ENCODE measurements around the gene CDPF1.
"Not testable (repeated sequence)": the region's sequence is repeated elsewhere in the genome, so short reads cannot be mapped to it uniquely, and the experiment has no call there.

Gene CDPF1

GRCh38 chr22:46281866-46282678, 32.0 kb upstream of the CDPF1 start:
- DNase-seq (ENCODE audit: low read depth in 2 of 2) = no peak

- peak in 1 of 2 donors; percentile 41 for DNase-seq (ENCODE audit: low read depth in 2 of 2)
These were observed 31.0 kb upstream of the CDPF1 start for GRCh38 chr22:46280999-46281623.

- no peak for DNase-seq (ENCODE audit: low read depth in 2 of 2)
These were observed 30.1 kb upstream of the CDPF1 start for GRCh38 chr22:46280063-46280817.

- DNase-seq (ENCODE audit: low read depth in 2 of 2) = no peak
These were observed 28.9 kb upstream of the CDPF1 start for GRCh38 chr22:46278656-46279645.

- no peak for DNase-seq (ENCODE audit: low read depth in 2 of 2)
These were observed 26.5 kb upstream of the CDPF1 start for GRCh38 chr22:46276563-46276962.

GRCh38 chr22:46275455-46276122, 25.5 kb upstream of the CDPF1 start:
- DNase-seq (ENCODE audit: low read depth in 2 of 2) = no peak

GRCh38 chr22:46274381-46274780, 24.3 kb upstream of the CDPF1 start:
- DNase-seq (ENCODE audit: low read depth in 2 of 2) = no peak

GRCh38 chr22:46273432-46274148, 23.5 kb upstream of the CDPF1 start:
- no peak for DNase-seq (ENCODE audit: low read depth in 2 of 2)

GRCh38 chr22:46272762-46273431, 22.8 kb upstream of the CDPF1 start:
- no peak for DNase-seq (ENCODE audit: low read depth in 2 of 2)

- DNase-seq (ENCODE audit: low read depth in 2 of 2) = no peak
These were observed 22.1 kb upstream of the CDPF1 start for GRCh38 chr22:46272196-46272595.

GRCh38 chr22:46269564-46269963, 19.5 kb upstream of the CDPF1 start:
- DNase-seq (ENCODE audit: low read depth in 2 of 2) = no peak

GRCh38 chr22:46267431-46268279, 17.6 kb upstream of the CDPF1 start, which contains the start of gene TTC38:
Gene TTC38, plus strand, starts transcription at chr22:46268008. Its CDS starts 32 bp downstream, at chr22:46268040.
- no peak for DNase-seq (ENCODE audit: low read depth in 2 of 2)

- DNase-seq (ENCODE audit: low read depth in 2 of 2) = not testable (repeated sequence)
These were observed 15.5 kb upstream of the CDPF1 start for GRCh38 chr22:46265627-46266026.

GRCh38 chr22:46264520-46264919, 14.4 kb upstream of the CDPF1 start:
- DNase-seq (ENCODE audit: low read depth in 2 of 2) = not testable (repeated sequence)

- no peak for DNase-seq (ENCODE audit: low read depth in 2 of 2)
These were observed 13.1 kb upstream of the CDPF1 start, which contains the start of gene PKDREJ for GRCh38 chr22:46263216-46263590. Gene PKDREJ, minus strand, starts transcription at chr22:46263343. Its CDS starts 21 bp downstream, at chr22:46263322.

- DNase-seq (ENCODE audit: low read depth in 2 of 2) = no peak
These were observed 12.5 kb upstream of the CDPF1 start for GRCh38 chr22:46262449-46263215.

- DNase-seq (ENCODE audit: low read depth in 2 of 2) = no peak
These were observed 9.9 kb upstream of the CDPF1 start for GRCh38 chr22:46260038-46260437.

- no peak for DNase-seq (ENCODE audit: low read depth in 2 of 2)
These were observed 9.3 kb upstream of the CDPF1 start for GRCh38 chr22:46259374-46259773.

All from stimulated activated CD8-positive, alpha-beta memory T cell treated with anti-CD3 and anti-CD28 coated beads, Interleukin-2, amount 100 ng/mL, for 1 hour (primary cell).